HEK293T (cell line): ENCODE measurements around the gene PEX11B.

ENCODE experiments used
- ELF4 ChIP-seq: fragments of 450-650 bp; IDR thresholded peaks from 2 replicates; pipeline ENCODE4 v1.6.1; 2017; ENCODE audit warnings: antibody characterized with exemption
- FOXM1 ChIP-seq: fragments of 450-650 bp; IDR thresholded peaks from 2 replicates; pipeline ENCODE4 v1.6.1; 2017; ENCODE audit warnings: mild to moderate bottlenecking, borderline replicate concordance
- SUZ12 ChIP-seq: fragments of 450-650 bp; IDR thresholded peaks from 2 replicates; pipeline ENCODE4 v1.6.1; 2016; ENCODE audit warnings: mild to moderate bottlenecking

GRCh38 chr1:145863282-145864018, 55.1 kb downstream of the PEX11B start:
- TF ChIP-seq ELF4 (no peak), SUZ12 (no peak), FOXM1 (no peak)
